HepG2 (cell line): ENCODE data around the gene OR1I1.

Source experiments
- POLR2A ChIP-seq, 2 experiments: IDR thresholded peaks; 2 replicates each; pipeline ENCODE4 v1.6.1; 2011; ENCODE audit warnings: low read depth in 2 of 2, low read length in 2 of 2, mild to moderate bottlenecking in 1 of 2, moderate library complexity in 1 of 2; ENCODE audit not compliant: insufficient read depth in 1 of 2
- ZFP37 ChIP-seq: sonication (generic); formaldehyde crosslinking; IDR thresholded peaks from 2 replicates; pipeline ENCODE4 v1.4.0; 2020; ENCODE audit warnings: missing genetic modification reagents, borderline replicate concordance
- ZNF260 ChIP-seq: sonication (generic); formaldehyde crosslinking; IDR thresholded peaks from 2 replicates; pipeline ENCODE4 v1.4.0; 2020; ENCODE audit warnings: missing genetic modification reagents, low read depth, mild to moderate bottlenecking, borderline replicate concordance
- ZNF878 ChIP-seq: sonication (generic); formaldehyde crosslinking; IDR thresholded peaks from 2 replicates; pipeline ENCODE4 v1.8.1; 2023; ENCODE audit warnings: mild to moderate bottlenecking, missing genetic modification reagents, moderate library complexity

DNA sequence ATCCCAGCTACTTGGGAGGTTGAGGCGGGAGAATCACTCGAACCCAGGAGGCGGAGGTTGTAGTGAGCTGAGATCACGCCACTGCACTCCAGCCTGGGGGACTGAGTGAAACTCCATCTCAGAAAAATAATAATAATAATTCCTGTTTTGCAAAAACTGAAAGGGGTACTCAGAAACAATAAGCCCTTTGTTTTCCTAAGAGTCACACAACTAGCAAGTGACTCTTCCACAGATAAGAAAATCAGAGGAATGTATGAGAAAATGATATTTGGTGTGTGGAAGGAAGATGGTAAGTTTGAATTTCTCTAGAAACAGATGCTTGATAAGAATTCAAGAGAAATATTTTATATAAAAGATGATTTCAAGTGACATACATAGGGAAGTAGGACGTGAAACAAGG lies 60.3 kb downstream of the OR1I1 start:
- TF ChIP-seq POLR2A (IDR thresholded peaks at IDR 0.05; ENCODE audit: insufficient read depth in 1 of 2, low read depth in 2 of 2, low read length in 2 of 2) (no peak), ZNF260 (no peak), ZFP37 (CRISPR knock-in tag) (no peak), ZNF878 (no peak)
